HG03175 (cell line): ENCODE results near the gene ZNF225.
"Not testable (repeated sequence)": the region's sequence is repeated elsewhere in the genome, so short reads cannot be mapped to it uniquely, and the experiment has no call there.

ENCODE experiments used
- ATAC-seq: cut with Tn5 transposase; IDR thresholded peaks from one replicate; pipeline ENCODE4 v1.9.1; 2021; ENCODE audit warnings: mild to moderate bottlenecking, moderate library complexity; ENCODE audit not compliant: unreplicated experiment

ZNF225 gene

DNA sequence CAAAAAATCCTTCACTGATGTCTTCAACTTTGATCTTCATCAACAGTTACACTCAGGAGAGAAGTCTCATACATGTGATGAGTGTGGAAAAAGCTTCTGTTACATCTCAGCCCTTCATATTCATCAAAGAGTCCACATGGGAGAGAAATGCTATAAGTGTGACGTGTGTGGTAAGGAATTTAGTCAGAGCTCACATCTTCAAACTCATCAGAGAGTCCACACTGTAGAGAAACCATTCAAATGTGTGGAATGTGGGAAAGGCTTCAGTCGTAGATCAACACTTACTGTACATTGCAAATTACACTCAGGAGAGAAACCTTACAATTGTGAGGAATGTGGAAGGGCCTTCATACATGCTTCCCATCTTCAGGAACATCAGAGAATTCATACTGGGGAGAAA, 43.3 kb downstream of the ZNF225 start:
- ATAC-seq, result no peak

DNA sequence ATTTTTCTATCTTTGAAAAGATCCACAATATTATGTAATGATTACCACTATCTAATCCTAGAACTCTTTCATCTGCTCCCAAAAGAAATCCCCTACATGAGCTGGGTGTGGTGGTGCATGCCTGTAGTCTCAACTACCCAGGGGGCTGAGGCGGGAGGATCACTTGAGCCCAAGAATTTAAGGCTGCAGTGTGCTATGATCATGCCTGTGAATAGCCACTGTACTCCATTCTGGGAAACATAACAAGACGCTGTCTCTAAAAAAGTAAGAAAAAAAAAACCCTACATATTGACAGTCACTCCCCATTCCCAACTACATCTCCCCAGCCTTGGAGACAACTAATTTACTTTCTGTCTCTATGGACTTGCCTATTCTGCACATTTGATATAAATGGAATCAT, 50.6 kb downstream of the ZNF225 start:
- ATAC-seq, result no peak

GRCh38 chr19:44164327-44164672, 51.1 kb downstream of the ZNF225 start:
- peak; percentile 5 for ATAC-seq

GRCh38 chr19:44164673-44165512, 51.7 kb downstream of the ZNF225 start, which contains the start of gene ZNF226:
Gene ZNF226, plus strand, starts transcription at chr19:44165100. Its CDS starts 4,981 bp downstream, at chr19:44170081.
- ATAC-seq, result peak; percentile 87

DNA sequence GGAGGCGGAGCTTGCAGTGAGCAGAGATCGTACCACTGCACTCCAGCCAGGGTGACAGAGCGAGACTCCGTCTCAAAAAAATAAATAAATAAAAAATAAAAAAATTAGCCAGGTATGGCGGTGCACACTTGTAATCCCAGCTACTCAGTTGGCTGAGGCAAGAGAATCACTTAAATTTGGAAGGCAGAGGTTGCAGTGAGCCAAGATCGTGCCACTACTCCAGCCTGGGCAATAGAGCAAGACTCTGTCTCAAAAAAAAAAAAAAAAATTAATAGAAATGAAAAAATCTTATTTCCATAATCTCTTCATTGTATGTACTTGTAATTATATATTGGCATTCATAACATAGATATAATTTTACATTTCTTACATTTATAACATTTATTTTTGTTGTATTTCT, 57.5 kb downstream of the ZNF225 start:
- not testable (repeated sequence) for ATAC-seq

GRCh38 chr19:44176590-44176989, 63.4 kb downstream of the ZNF225 start:
- no peak for ATAC-seq

DNA sequence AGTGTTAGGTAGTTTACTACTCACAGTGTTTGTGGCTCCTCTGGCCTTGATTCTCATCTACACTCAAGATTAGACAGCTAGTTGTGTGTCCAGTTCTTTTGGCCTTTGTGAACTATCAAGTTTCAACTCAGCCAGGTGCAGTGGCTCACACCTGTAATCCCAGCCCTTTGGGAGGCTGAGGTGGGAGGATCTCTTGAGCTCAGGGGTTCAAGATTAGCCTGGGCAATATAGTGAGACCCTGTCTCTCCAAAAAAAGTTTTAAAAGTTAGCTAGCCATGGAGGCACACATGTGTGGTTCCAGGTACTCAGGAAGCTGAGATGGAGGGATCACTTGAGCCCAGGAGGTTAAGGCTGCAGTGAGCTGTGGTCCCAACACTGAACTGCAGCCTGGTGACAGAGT, 67.8 kb downstream of the ZNF225 start:
- ATAC-seq, result no peak

DNA sequence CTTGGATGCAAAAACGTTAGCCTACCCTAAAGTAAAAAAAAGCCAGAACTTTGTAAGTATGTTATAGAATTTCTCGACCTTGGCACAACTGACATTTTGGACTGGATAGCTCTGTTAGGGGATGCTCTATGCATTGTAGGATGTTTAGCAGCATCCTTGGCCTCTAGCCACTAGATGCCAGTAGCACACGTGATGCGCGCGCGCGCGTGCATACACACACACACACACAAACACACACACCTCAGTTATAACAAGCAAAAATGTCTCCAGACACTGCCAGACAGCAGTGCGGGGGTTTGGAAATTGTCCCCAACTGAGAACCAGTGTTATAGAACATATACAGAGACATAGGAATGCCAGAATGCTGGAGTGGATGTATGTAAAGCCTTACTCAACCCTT, 68.9 kb downstream of the ZNF225 start:
- no peak for ATAC-seq
